SK-N-SH (cell line): ENCODE data around the gene C9orf78. TPM values are rescaled to one million over a fixed set of nuclear protein-coding genes. Genes with fewer than 3 reads are reported as not detected.

Source experiments
- CTCF ChIA-PET: fragments of 300-600, 350-600 bp; formaldehyde crosslinking; extraction: SDS; loops from one replicate; lab custom pipeline; 2021; lab: Yijun Ruan, JAX
- POLR2A ChIA-PET: fragments of 350-600 bp; sonication (Branson Sonifier 250); formaldehyde crosslinking; extraction: SDS; loops from one replicate; lab custom pipeline; 2020; ENCODE audit warnings: antibody characterized with exemption, inconsistent platforms; lab: Yijun Ruan, JAX
- DNase-seq: peaks from one replicate; pipeline ENCODE4 v3.0.0; 2012
- H2AFZ ChIP-seq: fragments of 200-600 bp; sonication (generic); 2 replicates; pipeline ENCODE4 v1.8.1; 2016; ENCODE audit warnings: antibody characterized with exemption, mild to moderate bottlenecking, low read depth
- H3F3A ChIP-seq: fragments of 200-600 bp; sonication (generic); replicated peaks from 2 replicates; pipeline ENCODE3; 2016; ENCODE audit warnings: antibody characterized with exemption, mild to moderate bottlenecking; ENCODE audit not compliant: insufficient read depth
- H3K27ac ChIP-seq, 2 experiments: fragments of 200-500 bp in 1 of 2; fragments of 200-600 bp in 1 of 2; sonication (Bioruptor generic) in 1 of 2; sonication (generic), shearing (Covaris generic) in 1 of 2; 2 replicates each; pipeline versions ENCODE4 v1.5.1 to v1.6.1; 2014 to 2016; ENCODE audit warnings: low read depth in 2 of 2, inconsistent platforms in 1 of 2, low read length in 1 of 2, mild to moderate bottlenecking in 1 of 2, mixed read lengths in 1 of 2
- H3K27me3 ChIP-seq: fragments of 200-600 bp; sonication (generic), shearing (Covaris generic); 2 replicates; pipeline ENCODE4 v1.6.1; 2016; ENCODE audit warnings: mixed run types; ENCODE audit not compliant: insufficient read depth
- H3K36me3 ChIP-seq, 2 experiments: fragments of 200-500 bp in 1 of 2; fragments of 200-600 bp in 1 of 2; sonication (Bioruptor generic) in 1 of 2; sonication (generic) in 1 of 2; replicated peaks in 1 of 2; 2 replicates each; pipeline versions ENCODE3 to v1.5.1; 2014 to 2016; ENCODE audit warnings: low read length in 1 of 2, mild to moderate bottlenecking in 1 of 2; ENCODE audit not compliant: insufficient read depth in 2 of 2, control insufficient read depth in 1 of 2
- H3K4me1 ChIP-seq, 2 experiments: fragments of 200-500 bp in 1 of 2; fragments of 200-600 bp in 1 of 2; sonication (Bioruptor generic) in 1 of 2; sonication (generic), shearing (Covaris generic) in 1 of 2; 2 replicates each; pipeline versions ENCODE4 v1.5.1 to v1.6.1; 2014 to 2016; ENCODE audit warnings: low read depth in 1 of 2, low read length in 1 of 2, mixed run types in 1 of 2; ENCODE audit not compliant: insufficient read depth in 2 of 2, control insufficient read depth in 1 of 2
- H3K4me2 ChIP-seq: fragments of 200-600 bp; sonication (generic), shearing (Covaris generic); 2 replicates; pipeline ENCODE4 v1.6.1; 2017; ENCODE audit warnings: mixed run types
- H3K4me3 ChIP-seq, 2 experiments: fragments of 200-500 bp in 1 of 2; fragments of 200-600 bp in 1 of 2; sonication (Bioruptor generic) in 1 of 2; sonication (generic), shearing (Covaris generic) in 1 of 2; 2 replicates each; pipeline versions ENCODE4 v1.5.1 to v1.8.1; 2014 to 2016; ENCODE audit warnings: low read depth in 2 of 2, inconsistent platforms in 1 of 2, low read length in 1 of 2, mild to moderate bottlenecking in 1 of 2, mixed read lengths in 1 of 2, moderate library complexity in 1 of 2
- H3K79me2 ChIP-seq: fragments of 200-600 bp; sonication (generic); 2 replicates; pipeline ENCODE4 v1.8.1; 2017; ENCODE audit warnings: mild to moderate bottlenecking; ENCODE audit not compliant: insufficient read depth
- H3K9ac ChIP-seq: fragments of 200-600 bp; sonication (generic); 2 replicates; pipeline ENCODE4 v1.6.1; 2017; ENCODE audit warnings: mixed run types
- H3K9me2 ChIP-seq: fragments of 200-600 bp; sonication (generic); 2 replicates; pipeline ENCODE4 v1.6.1; 2017; ENCODE audit warnings: mixed run types
- H3K9me3 ChIP-seq: fragments of 200-600 bp; sonication (generic); 2 replicates; pipeline ENCODE4 v1.6.1; 2017; ENCODE audit warnings: mixed run types, mild to moderate bottlenecking, moderate library complexity
- H4K20me1 ChIP-seq: fragments of 200-600 bp; sonication (generic); 2 replicates; pipeline ENCODE4 v1.6.1; 2017; ENCODE audit warnings: mild to moderate bottlenecking, mixed run types; ENCODE audit not compliant: insufficient read depth
- CHD2 ChIP-seq: fragments of 150-350 bp; IDR thresholded peaks from 2 replicates; pipeline ENCODE4 v1.6.1; 2018; ENCODE audit warnings: low read length; ENCODE audit not compliant: partially characterized antibody
- EZH2phosphoT487 ChIP-seq: fragments of 200-600 bp; sonication (generic); IDR thresholded peaks from 2 replicates; pipeline ENCODE4 v1.6.1; 2017; ENCODE audit warnings: low read depth, mixed run types, mild to moderate bottlenecking, antibody characterized with exemption, moderate library complexity, borderline replicate concordance
- FOXM1 ChIP-seq: IDR thresholded peaks from 2 replicates; pipeline ENCODE4 v1.4.0; 2012; ENCODE audit warnings: low read depth, mild to moderate bottlenecking
- MEF2A ChIP-seq: IDR thresholded peaks from 2 replicates; pipeline ENCODE4 v1.4.0; 2012; ENCODE audit warnings: low read depth, borderline replicate concordance
- NRF1 ChIP-seq: IDR thresholded peaks from 2 replicates; pipeline ENCODE4 v1.6.1; 2012; ENCODE audit warnings: low read depth, mild to moderate bottlenecking, low read length
- RCOR1 ChIP-seq: fragments of 150-350 bp; IDR thresholded peaks from 2 replicates; pipeline ENCODE4 v1.6.1; 2017; ENCODE audit warnings: antibody characterized with exemption, low read length
- SIN3A ChIP-seq: IDR thresholded peaks from 2 replicates; pipeline ENCODE4 v1.6.1; 2012; ENCODE audit warnings: low read depth, mild to moderate bottlenecking, low read length, moderate library complexity, borderline replicate concordance
- TCF12 ChIP-seq: IDR thresholded peaks from 2 replicates; pipeline ENCODE4 v1.4.0; 2012
- WGBS: methylation state at CpG from one replicate; pipeline ENCODE4 v1.1.6; 2017; ENCODE audit warnings: low lambda C conversion rate; 5-methylcytosine and 5-hydroxymethylcytosine counted together
- polyA plus RNA-seq, 3 experiments: library from polyadenylated mRNA; depleted of rRNA; stranded (reverse); fragments of >200 nt; gene quantifications; 2 replicates each; pipeline ENCODE4 v1.2.3, GENCODE V29; 2012
- TF ChIP-seq, protein P1 (sequence below): fragments of 150-350 bp; IDR thresholded peaks from 2 replicates; pipeline ENCODE4 v1.6.1; 2017; ENCODE audit warnings: antibody characterized with exemption, low read length, low read depth, borderline replicate concordance
- TF ChIP-seq, protein P2 (sequence below): IDR thresholded peaks from 2 replicates; pipeline ENCODE4 v1.4.0; 2012; ENCODE audit warnings: low read depth, borderline replicate concordance
- TF ChIP-seq, protein P3 (sequence below): IDR thresholded peaks from 2 replicates; pipeline ENCODE4 v1.4.0; 2012; ENCODE audit warnings: low read depth, borderline replicate concordance
- TF ChIP-seq, protein P4 (sequence below): IDR thresholded peaks from 2 replicates; pipeline ENCODE4; 2012
- TF ChIP-seq, protein P5 (sequence below): fragments of 150-350 bp; IDR thresholded peaks from 2 replicates; pipeline ENCODE4 v1.6.1; 2016; ENCODE audit warnings: mild to moderate bottlenecking, low read depth, low read length
- TF ChIP-seq, protein P6 (sequence below): fragments of 200-600 bp; sonication (generic); IDR thresholded peaks from 2 replicates; pipeline ENCODE4 v1.6.1; 2017; ENCODE audit warnings: antibody characterized with exemption, mild to moderate bottlenecking, moderate library complexity

Gene C9orf78
- polyA plus RNA-seq, 1 of the 3 experiments (the other 2 are of a cell fraction), result 59.2 TPM

DNA sequence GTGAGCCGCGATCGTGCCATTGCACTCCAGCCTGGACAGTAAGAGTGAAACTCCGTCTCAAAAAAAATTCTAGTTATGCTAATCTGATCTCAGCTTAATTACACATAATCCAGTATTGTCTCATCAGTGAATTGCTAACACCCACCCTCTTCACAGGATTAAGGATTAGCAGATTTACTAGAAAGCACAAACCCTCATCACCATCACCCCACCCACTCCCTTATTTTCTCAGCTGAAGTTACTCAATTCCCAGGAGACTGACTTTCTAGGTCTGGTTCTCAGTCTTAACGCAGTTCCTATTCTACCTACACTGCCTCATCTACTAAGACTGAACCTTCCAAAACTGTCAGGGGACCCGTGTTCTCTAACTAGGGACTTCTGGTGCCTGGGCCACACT, 23.1 kb downstream of the C9orf78 start:
- WGBS, result 94% methylated on average over 6 of the region's 6 CpGs
- Histone ChIP-seq H3K9ac (no peak overlapping the region), H3K36me3 (peaks cover 10 to 64% of the 10 kb centered on the region in 2 experiments), H3K4me3 (no peak overlapping the region), H3K9me3 (no peaks in the 10 kb centered on the region), H3K79me2 (peaks cover 4% of the 10 kb centered on the region; the same call in 1 of the 2 replicates), H3K27me3 (no peaks in the 10 kb centered on the region), H3K27ac (no peak overlapping the region; a peak in 1 of 4 replicates), H2AFZ (no peak overlapping the region), H3F3A (peaks cover 18% of the 10 kb centered on the region), H3K4me1 (no peaks in the 10 kb centered on the region; a peak in 1 of 4 replicates), H3K4me2 (no peak overlapping the region), H3K9me2 (no peaks in the 10 kb centered on the region), H4K20me1 (no peaks in the 10 kb centered on the region)
- TF ChIP-seq, protein P1, sequence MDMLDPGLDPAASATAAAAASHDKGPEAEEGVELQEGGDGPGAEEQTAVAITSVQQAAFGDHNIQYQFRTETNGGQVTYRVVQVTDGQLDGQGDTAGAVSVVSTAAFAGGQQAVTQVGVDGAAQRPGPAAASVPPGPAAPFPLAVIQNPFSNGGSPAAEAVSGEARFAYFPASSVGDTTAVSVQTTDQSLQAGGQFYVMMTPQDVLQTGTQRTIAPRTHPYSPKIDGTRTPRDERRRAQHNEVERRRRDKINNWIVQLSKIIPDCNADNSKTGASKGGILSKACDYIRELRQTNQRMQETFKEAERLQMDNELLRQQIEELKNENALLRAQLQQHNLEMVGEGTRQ, result no peak
- no peak for TF ChIP-seq SIN3A
- TF ChIP-seq, protein P2, sequence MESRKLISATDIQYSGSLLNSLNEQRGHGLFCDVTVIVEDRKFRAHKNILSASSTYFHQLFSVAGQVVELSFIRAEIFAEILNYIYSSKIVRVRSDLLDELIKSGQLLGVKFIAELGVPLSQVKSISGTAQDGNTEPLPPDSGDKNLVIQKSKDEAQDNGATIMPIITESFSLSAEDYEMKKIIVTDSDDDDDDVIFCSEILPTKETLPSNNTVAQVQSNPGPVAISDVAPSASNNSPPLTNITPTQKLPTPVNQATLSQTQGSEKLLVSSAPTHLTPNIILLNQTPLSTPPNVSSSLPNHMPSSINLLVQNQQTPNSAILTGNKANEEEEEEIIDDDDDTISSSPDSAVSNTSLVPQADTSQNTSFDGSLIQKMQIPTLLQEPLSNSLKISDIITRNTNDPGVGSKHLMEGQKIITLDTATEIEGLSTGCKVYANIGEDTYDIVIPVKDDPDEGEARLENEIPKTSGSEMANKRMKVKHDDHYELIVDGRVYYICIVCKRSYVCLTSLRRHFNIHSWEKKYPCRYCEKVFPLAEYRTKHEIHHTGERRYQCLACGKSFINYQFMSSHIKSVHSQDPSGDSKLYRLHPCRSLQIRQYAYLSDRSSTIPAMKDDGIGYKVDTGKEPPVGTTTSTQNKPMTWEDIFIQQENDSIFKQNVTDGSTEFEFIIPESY, result no peak
- no peak for TF ChIP-seq CHD2
- TF ChIP-seq, protein P3, sequence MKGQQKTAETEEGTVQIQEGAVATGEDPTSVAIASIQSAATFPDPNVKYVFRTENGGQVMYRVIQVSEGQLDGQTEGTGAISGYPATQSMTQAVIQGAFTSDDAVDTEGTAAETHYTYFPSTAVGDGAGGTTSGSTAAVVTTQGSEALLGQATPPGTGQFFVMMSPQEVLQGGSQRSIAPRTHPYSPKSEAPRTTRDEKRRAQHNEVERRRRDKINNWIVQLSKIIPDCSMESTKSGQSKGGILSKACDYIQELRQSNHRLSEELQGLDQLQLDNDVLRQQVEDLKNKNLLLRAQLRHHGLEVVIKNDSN, result no peak
- no peak for TF ChIP-seq RCOR1
- TF ChIP-seq, protein P4, sequence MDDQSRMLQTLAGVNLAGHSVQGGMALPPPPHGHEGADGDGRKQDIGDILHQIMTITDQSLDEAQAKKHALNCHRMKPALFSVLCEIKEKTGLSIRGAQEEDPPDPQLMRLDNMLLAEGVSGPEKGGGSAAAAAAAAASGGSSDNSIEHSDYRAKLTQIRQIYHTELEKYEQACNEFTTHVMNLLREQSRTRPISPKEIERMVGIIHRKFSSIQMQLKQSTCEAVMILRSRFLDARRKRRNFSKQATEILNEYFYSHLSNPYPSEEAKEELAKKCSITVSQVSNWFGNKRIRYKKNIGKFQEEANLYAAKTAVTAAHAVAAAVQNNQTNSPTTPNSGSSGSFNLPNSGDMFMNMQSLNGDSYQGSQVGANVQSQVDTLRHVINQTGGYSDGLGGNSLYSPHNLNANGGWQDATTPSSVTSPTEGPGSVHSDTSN, result no peak
- TF ChIP-seq FOXM1, result no peak
- TF ChIP-seq EZH2phosphoT487, result no peak
- TF ChIP-seq, protein P5, sequence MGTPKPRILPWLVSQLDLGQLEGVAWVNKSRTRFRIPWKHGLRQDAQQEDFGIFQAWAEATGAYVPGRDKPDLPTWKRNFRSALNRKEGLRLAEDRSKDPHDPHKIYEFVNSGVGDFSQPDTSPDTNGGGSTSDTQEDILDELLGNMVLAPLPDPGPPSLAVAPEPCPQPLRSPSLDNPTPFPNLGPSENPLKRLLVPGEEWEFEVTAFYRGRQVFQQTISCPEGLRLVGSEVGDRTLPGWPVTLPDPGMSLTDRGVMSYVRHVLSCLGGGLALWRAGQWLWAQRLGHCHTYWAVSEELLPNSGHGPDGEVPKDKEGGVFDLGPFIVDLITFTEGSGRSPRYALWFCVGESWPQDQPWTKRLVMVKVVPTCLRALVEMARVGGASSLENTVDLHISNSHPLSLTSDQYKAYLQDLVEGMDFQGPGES, result no peak
- no peak for TF ChIP-seq MEF2A
- TF ChIP-seq NRF1, result no peak
- no peak for TF ChIP-seq TCF12
- TF ChIP-seq, protein P6, sequence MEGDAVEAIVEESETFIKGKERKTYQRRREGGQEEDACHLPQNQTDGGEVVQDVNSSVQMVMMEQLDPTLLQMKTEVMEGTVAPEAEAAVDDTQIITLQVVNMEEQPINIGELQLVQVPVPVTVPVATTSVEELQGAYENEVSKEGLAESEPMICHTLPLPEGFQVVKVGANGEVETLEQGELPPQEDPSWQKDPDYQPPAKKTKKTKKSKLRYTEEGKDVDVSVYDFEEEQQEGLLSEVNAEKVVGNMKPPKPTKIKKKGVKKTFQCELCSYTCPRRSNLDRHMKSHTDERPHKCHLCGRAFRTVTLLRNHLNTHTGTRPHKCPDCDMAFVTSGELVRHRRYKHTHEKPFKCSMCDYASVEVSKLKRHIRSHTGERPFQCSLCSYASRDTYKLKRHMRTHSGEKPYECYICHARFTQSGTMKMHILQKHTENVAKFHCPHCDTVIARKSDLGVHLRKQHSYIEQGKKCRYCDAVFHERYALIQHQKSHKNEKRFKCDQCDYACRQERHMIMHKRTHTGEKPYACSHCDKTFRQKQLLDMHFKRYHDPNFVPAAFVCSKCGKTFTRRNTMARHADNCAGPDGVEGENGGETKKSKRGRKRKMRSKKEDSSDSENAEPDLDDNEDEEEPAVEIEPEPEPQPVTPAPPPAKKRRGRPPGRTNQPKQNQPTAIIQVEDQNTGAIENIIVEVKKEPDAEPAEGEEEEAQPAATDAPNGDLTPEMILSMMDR, result no peak
- DNase-seq, result no peak
- POLR2A ChIA-PET, result no interaction called here
- CTCF ChIA-PET, result interaction anchor here (0.8 to 3.8 kb wide), 2 partner anchors 21 to 74 kb away, joined by 3 to 12 read pairs; no protein-coding TSS in a partner anchor
